ENCODE measurements around the gene A1CF. TPM values are rescaled to one million over a fixed set of nuclear protein-coding genes. Genes with fewer than 3 reads are reported as not detected.

The A1CF gene
- polyA plus RNA-seq, 2 of the 4 experiments (the other 2 are of a cell fraction): 0.25 to 0.80 TPM

DNA sequence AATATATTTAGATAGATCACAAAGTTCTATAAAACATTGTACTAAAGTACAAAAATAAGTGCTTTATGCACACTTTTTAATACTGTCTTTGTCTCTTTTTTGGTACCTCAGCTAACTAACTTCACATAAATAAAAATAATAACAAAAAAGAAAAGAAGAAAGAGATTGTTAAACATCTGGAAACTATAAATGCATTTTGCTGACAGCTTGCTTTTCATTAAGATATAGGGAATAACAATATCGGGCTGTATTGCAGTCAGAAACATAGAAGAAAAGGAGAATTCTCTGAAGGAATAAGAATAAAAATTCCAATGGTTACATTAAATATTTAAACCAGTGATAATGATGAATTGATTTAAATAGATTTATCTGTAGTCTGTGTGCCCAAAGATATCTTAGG is 85.8 kb downstream of the A1CF start (continued):
- TF ChIP-seq, protein P1, sequence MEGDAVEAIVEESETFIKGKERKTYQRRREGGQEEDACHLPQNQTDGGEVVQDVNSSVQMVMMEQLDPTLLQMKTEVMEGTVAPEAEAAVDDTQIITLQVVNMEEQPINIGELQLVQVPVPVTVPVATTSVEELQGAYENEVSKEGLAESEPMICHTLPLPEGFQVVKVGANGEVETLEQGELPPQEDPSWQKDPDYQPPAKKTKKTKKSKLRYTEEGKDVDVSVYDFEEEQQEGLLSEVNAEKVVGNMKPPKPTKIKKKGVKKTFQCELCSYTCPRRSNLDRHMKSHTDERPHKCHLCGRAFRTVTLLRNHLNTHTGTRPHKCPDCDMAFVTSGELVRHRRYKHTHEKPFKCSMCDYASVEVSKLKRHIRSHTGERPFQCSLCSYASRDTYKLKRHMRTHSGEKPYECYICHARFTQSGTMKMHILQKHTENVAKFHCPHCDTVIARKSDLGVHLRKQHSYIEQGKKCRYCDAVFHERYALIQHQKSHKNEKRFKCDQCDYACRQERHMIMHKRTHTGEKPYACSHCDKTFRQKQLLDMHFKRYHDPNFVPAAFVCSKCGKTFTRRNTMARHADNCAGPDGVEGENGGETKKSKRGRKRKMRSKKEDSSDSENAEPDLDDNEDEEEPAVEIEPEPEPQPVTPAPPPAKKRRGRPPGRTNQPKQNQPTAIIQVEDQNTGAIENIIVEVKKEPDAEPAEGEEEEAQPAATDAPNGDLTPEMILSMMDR (IDR thresholded peaks at IDR 0.05): no peak
- TF ChIP-seq EHMT2 (IDR thresholded peaks at IDR 0.05; ENCODE audit: low read depth) (no peak), TP53 (CRISPR knock-in tag; IDR thresholded peaks at IDR 0.05) (no peak)

DNA sequence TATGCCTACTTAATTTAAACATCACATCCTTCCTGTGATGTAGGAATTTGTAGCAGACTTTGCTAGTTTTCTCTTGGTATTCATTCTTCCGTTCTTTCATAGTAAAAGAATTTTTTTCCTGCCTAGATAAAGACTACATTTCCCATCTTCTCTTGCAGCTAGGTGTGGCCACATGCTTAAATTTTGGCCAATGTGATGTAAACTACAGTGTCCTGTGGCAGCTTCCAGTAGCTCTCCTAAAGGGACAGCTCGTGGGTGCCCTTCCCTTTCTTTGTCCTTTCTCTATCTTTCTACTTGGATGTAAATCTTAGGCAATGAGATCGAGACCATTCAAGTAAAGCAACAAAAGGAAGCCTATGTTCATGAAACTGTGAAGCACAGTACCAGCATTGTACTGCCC is 87.1 kb downstream of the A1CF start:
- ATAC-seq (no peak), DNase-seq (ENCODE audit: low read depth in 1 of 2, low spot score in 1 of 2) (no peak), FAIRE-seq (no peak)
- Histone ChIP-seq H3K4me2 (no peak overlapping the region), H3K9me3 (no peaks in the 10 kb centered on the region), H3K4me3 (no peak overlapping the region), H3K4me1 (no peaks in the 10 kb centered on the region), H3K27ac (no peak overlapping the region)
- ChIA-PET POLR2A (no interaction called here), CTCF (interaction anchor here (0.6 kb wide), 1 partner anchor 1950 kb away, joined by 3 read pairs; no protein-coding TSS in a partner anchor)
- WGBS (ENCODE audit: missing lambda C conversion rate): 10% methylated on average over 3 of the region's 3 CpGs
- TF ChIP-seq EP300 (IDR thresholded peaks at IDR 0.05) (no peak), HEYL (CRISPR knock-in tag; IDR thresholded peaks at IDR 0.05) (no peak), MAZ (IDR thresholded peaks at IDR 0.05; ENCODE audit: borderline replicate concordance, low read depth, low read length) (no peak), RARB (CRISPR knock-in tag; IDR thresholded peaks at IDR 0.05) (no peak), HOXB13 (CRISPR knock-in tag; IDR thresholded peaks at IDR 0.05; ENCODE audit: low read depth) (no peak), CHD2 (IDR thresholded peaks at IDR 0.05; ENCODE audit: low read length, partially characterized antibody) (no peak), BHLHE40 (IDR thresholded peaks at IDR 0.05; ENCODE audit: low read depth, low read length) (no peak), EHMT2 (IDR thresholded peaks at IDR 0.05; ENCODE audit: low read depth) (no peak), RCOR1 (IDR thresholded peaks at IDR 0.05; ENCODE audit: low read depth, low read length) (no peak), POLR2A (IDR thresholded peaks at IDR 0.05; ENCODE audit: low read length) (no peak), ZFP36 (IDR thresholded peaks at IDR 0.05; ENCODE audit: borderline replicate concordance, partially characterized antibody) (no peak), FOXS1 (CRISPR knock-in tag; IDR thresholded peaks at IDR 0.05) (no peak), NPAS2 (CRISPR knock-in tag; IDR thresholded peaks at IDR 0.05; ENCODE audit: borderline replicate concordance) (no peak), CEBPB (IDR thresholded peaks at IDR 0.05) (no peak), RNF2 (IDR thresholded peaks at IDR 0.05; ENCODE audit: borderline replicate concordance, low read depth) (no peak), EHF (CRISPR knock-in tag; IDR thresholded peaks at IDR 0.05) (no peak)
- TF ChIP-seq, protein P2, sequence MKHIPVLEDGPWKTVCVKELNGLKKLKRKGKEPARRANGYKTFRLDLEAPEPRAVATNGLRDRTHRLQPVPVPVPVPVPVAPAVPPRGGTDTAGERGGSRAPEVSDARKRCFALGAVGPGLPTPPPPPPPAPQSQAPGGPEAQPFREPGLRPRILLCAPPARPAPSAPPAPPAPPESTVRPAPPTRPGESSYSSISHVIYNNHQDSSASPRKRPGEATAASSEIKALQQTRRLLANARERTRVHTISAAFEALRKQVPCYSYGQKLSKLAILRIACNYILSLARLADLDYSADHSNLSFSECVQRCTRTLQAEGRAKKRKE (CRISPR knock-in tag; IDR thresholded peaks at IDR 0.05; ENCODE audit: low read depth): no peak
- TF ChIP-seq, protein P1 (IDR thresholded peaks at IDR 0.05): no peak
- TF ChIP-seq, protein P3, sequence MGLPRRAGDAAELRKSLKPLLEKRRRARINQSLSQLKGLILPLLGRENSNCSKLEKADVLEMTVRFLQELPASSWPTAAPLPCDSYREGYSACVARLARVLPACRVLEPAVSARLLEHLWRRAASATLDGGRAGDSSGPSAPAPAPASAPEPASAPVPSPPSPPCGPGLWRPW (IDR thresholded peaks at IDR 0.05): no peak
- TF ChIP-seq, protein P4, sequence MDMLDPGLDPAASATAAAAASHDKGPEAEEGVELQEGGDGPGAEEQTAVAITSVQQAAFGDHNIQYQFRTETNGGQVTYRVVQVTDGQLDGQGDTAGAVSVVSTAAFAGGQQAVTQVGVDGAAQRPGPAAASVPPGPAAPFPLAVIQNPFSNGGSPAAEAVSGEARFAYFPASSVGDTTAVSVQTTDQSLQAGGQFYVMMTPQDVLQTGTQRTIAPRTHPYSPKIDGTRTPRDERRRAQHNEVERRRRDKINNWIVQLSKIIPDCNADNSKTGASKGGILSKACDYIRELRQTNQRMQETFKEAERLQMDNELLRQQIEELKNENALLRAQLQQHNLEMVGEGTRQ (IDR thresholded peaks at IDR 0.05): no peak
